COLO668 (cell line): ENCODE measurements around the gene ABCA2.

ENCODE experiments used
- DNase-seq: peaks from one replicate; lab custom pipeline; 2025; ENCODE audit not compliant: unreplicated experiment; lab: John Stamatoyannopoulos, UW

ABCA2 gene

DNA sequence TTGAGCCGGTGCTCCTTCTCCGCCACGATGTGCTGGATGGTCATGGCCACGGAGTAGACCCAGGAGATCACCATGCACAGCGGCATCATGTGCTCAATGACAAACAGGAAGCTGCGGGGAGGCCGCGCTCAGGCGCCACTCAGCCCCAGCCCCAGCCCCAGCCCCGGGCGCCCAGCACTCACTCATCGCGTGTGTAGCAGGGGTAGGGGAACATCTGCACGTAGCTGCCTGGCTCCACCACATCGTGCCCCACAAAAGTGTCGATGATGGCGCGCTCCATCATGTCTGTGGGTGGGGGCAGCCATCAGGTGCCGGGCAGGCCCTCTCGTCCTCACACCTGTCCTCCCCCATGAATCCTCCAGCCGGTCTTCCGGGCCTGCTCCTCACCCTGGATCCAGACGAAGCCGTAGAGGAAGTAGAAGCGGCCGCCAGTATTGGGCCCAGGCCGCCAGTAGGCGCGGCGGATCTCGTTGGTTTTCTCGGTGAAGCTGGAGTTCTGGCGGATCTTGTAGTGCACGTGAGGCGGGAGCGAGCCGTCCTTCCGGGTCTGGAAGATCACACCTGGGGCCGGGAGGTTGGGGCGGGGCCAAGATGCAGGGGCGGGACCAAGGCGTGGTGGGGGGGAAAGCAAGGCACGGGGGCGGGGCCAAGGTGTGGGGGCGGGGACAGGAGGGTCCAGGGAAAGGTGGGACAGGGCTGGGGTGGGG is 10.1 kb downstream of the ABCA2 start:
- DNase-seq: no peak

DNA sequence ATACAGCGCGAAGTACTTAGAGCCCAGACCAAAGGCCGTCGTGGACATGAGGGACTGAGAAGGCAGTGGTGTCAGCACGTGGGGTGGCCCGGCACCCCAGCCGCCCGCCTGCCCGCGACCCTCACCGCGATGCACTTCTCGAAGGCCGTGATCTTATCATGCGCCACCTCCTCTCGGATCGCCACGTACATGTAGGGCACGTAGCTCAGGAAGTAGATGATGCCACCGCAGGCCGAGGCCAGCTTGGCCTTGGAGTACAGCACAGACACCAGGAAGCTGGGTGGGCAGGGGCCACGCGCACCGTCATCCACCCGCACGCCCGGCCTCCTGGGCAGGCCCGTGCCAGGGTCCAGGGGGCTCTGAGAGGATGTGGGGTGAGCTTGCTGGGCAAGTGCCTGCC is 11.0 kb downstream of the ABCA2 start:
- DNase-seq: no peak

DNA sequence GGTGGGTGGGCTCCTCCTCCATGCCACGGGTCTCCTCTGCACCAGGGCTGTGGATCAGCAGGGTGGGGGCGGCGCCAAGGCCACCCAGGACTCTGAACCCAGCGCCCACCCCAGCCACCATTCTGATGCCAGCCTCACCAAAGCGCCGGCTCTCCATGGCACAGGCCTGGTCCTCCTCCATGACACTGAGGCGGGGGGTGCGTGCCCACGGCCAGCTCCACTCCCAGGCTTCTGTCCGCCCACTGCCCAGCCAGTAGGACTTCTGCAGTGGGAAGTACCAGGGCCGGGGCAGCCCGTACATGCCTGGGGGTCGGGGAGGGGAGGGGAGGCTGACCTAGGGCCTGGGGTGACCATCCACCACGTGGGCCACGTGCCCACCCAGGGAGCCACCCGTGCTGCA is 11.6 kb downstream of the ABCA2 start:
- DNase-seq: no peak

DNA sequence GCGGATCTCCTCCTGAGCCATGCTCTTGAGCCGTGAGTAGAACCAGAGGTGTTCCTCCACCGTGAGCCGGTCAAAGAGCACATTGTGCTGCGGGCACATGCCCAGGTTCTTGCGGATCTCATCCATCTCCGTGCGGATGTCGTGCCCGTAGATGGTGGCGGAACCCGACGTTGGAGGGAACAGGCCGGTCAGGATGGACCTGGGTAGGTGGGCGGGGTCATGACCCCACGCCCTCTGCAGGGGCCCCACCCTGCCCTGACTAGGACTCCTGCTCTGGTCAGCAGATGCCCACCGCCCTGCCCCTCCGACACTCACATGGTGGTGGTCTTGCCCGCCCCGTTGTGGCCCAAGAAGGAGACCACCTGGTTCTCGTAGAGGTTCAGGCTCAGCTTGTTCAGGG is 12.1 kb downstream of the ABCA2 start:
- DNase-seq: no peak

DNA sequence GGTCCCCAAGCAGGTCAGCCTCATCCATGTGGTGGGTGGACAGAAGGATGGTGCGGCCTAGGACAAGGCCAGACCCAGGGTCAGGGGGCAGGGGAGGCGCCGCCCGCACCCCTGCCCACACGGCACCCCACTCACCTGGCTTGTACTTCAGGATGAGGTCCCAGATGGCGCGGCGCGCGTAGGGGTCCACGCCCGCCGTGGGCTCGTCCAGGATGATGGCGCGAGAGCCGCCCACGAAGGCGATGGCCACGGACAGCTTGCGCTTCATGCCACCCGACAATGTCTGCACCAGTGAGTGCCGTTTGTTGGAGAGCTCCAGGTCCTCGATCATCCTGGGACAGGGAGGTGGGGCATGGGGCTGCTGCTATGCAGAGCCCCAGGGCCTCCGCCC is 12.5 kb downstream of the ABCA2 start:
- DNase-seq: no peak

DNA sequence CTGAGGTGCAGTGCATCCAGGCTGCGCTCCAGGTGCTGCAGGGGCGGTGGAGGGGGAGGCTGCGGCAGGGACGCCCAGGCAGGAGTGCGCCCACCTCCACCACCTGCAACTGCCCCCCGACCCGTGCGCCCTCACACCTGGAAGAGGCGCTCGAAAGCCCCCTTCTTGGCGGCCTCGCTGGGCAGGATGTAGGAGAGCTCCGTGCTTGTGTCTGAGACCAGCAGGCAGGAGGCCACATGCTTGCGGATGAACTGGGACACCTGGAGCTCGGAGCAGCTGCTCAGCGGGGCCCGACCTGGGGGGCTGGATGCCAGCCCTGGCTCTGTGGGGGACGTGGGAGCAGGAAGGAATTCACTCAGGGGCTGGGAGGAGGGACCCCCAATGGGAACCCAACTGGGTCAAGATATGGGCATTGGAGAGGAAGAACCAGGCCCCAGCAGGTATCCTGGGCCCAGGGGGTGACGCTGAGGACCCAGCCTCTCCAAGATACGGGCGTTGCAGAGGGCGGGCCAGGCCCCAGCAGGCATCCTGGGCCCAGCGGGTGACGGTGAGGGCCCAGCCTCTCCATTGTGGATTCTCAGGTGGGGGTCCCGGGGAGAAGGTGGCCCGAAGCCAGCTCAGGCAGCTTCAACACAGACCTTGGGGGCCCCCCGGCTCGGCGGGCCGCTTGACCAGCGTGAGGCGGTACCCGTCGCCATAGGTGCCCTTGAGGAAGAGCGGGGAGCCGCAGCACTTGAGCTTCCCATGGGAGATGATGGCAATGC is 13.1 kb downstream of the ABCA2 start:
- no peak for DNase-seq

DNA sequence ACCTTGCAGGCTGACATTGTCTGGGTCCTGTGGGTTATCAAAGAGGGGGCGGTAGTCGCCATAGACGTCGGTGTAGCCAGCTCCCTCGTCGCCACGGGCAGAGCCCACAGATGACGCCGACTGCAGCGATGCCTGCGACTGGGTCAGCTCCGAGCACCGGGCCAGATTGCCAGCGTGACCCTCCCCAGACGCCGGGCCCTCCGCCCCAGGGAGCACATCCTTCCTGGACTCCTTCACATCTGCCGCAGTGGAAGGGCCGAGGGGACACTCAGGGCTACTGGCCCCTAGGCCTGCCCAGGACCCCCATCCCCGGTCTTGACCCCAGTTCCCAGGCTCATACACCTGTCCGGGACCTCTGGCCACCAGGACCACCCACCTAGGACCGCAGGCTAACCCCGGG is 13.9 kb downstream of the ABCA2 start:
- no peak for DNase-seq

DNA sequence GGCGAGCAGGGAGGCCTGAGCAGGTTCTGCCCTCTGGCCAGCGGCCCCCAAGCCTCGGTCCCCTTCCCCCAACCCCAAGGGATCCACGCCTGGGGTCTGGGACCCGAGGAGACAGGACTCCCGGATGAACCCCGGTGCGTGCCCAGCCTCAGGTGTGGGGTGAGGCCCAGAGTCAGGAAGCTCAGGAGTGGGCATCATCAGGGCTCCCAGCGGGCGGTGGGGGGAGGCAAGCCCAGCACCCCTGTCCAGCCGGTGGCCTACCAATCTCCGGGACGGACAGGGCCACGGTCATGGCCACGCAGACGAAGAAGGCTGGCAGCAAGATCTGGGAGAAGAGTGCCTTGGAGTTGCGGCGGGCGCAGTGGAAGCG is 14.5 kb downstream of the ABCA2 start:
- no peak for DNase-seq

DNA sequence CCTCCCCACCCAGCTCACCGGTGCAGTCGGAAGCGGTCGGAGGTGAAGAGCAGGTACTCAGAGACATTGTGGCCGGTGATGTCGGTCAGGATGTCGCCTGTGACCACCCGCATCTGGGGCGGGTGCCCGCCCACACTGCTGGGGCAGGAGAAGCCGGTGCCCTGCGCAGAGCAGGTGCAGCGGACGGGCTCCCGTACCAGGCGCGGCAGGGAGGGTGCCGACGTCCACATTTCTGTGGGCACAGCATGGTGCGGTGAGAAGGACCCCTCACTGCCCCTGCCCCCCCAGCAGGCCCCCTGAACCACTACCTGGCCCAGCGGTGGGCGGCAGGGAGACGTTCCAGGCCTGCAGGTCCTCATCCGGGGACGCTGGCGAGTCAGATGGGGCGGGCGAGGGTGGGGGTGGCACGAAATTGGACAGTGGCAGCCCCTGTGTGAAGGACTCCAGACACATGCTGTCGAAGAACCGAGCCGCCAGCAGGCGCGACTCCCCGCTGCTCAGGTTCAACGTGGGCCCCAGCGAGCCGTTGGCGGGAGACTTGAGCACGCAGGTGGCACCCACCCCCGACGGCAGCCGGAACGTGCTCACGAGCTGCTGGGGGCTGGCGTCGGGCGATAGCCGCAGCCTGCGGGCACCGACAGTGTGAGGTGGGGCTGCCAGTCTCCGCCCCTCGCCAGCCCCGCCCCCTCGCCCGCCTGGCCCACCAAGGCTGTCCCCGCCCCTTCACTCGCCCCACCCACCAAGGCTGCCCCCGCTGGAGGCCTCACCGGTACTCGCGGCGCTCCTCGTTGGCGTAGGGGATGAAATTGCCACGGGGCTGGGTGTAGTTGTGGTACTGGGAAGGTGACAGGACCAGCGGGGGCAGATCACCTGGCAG is 15.1 kb downstream of the ABCA2 start:
- no peak for DNase-seq

DNA sequence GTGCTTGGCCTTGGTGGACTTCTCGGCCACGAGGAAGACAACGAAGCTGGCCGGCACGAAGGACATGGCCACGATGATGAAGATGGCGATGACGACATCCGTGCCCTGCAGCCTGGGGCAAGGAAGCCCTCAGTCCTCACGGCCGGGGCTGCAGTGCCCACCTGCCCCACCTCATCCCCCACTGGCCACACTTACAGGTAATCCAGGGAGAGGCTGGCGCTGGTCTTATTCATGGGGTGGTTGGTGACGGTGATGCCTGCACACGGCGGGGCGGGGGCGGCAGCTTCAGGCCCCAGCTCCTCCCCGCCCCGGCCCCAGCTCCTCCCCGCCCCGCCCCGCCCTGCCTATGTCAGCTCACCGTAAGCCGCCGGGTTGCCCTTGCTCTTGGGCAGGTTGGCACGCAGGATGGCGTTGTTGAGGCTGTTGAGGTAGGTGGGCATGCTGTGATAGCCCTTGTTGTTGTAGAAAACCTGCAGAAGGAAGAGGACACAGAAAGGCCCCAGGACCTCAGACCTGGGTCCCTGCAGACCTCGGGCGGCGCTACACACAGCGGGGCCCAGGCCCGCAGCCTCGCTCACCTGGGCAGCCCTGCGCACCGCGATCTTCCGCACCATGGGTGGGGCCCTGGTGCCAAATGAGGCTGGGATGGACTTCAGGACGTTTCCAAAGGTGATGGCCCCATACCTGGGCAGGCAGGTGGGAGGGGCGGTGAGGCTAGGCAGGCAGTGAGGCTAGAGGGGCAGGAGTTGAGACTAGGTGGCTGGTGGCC is 15.9 kb downstream of the ABCA2 start:
- DNase-seq: no peak

DNA sequence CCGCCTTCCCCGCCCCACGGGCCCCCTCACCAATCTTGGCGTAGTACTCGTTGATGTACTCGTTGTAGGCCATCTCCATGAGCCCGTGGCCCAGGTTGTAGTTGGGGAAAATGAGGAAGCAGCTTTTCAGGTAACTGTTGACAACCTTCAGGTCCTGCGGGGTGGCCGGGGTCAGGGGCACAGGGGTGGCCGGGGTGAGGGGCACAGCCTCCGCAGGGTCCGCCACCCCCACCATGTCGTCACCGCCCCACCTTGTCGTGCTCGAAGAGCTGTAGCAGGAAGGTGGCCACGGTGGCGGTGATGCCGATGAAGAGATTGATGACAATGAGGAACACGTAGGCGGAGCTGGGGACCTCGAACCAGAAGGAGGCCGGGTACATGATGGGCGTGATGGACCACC is 16.9 kb downstream of the ABCA2 start:
- DNase-seq: no peak

DNA sequence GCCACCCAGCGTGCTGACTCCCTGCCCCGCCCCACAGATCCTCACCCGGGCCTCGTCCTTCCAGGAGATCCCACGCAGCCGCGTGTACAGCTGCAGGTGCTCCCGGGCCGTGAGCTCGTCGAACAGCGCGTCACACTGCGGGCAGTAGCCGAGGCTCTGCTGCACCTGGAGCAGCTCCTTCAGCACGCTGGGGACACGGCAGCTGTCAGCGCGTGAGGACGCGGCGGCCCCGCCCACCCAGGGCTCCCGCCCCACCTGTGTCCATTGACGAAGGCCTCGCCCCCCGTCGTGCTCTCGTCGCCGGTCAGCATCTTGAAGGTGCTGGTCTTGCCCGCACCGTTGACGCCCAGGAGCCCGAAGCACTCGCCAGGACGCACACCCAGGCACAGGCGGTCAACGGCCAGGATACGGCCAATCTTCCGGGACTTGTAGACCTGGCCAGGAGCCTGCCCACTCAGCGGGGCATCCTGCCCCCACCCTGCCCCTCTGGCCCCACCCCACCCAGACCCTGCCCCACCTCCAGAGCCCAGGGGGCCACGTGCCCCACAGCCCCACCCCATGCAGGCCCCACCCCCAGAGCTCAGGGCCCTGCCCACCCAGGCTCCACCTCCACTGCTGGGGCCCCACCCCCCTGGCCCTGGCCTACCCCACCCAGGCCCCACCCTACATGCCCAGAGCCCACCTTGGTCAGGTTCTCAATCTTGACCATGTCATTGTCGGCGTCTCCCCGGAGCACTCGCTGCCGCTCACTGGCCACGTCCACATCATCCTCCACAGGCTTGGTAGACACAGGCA is 17.9 kb downstream of the ABCA2 start:
- DNase-seq: peak; percentile 87

DNA sequence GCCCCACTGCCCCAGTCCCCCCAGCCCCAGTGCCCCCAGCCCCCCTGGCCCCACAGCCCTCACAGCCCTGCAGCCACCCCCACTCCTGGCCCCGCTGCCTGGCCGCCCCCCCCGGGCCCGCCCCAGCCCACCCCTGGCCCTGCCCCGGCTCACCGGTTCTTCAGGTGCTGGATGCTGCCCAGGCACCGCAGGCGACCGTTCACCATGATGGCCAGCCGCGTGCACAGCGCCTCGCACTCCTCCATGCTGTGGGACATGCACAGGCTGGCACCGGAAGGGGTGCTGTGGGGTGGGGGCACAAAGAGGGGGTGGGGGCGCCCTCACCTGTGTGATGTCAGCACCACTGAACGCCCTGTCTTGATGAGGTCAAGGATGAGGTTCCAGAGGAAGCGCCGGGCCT is 18.8 kb downstream of the ABCA2 start:
- no peak for DNase-seq

DNA sequence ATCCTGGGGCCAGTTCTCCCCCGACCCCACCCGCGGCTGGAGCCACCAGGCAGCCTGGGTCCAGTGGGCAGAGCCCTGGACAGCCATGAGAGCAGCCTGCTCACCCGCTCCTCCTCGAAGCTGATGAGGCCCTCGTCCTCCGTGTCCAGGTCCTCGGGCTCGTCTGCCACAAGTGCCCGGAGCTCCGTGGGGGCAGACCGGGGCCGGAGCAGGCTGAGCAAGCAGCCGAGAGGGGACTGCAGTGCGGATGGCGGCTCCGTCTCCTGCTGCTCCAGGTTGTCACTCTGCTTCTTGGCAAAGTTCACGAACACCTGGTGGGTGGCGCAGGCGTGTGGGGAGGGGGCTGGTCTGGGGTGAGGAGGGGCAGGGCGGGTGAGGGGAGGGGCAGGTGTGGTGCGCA is 19.7 kb downstream of the ABCA2 start:
- no peak for DNase-seq

DNA sequence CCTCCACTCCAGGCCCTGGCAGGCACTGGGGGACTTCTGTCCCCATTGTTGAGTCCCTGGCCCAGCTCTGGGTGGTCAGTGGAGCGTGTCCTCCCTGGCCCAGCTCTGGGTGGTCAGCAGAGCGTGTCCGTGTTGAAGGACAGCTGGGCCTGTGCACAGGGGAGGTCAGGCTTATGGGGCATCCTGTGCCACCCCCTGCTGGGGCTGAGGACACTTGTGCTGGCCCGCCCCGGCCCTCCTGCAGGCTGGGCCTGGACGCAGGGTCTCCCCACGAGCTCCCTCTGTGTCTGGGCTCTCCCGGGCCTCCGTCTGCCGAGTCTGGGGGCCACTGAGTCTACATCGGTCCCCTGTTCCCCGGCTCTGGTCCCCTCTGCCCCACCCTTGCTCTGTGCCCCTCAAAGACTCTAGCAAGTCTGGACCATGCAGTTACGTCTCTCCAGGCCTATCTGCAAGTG is 20.2 kb downstream of the ABCA2 start:
- no peak for DNase-seq

DNA sequence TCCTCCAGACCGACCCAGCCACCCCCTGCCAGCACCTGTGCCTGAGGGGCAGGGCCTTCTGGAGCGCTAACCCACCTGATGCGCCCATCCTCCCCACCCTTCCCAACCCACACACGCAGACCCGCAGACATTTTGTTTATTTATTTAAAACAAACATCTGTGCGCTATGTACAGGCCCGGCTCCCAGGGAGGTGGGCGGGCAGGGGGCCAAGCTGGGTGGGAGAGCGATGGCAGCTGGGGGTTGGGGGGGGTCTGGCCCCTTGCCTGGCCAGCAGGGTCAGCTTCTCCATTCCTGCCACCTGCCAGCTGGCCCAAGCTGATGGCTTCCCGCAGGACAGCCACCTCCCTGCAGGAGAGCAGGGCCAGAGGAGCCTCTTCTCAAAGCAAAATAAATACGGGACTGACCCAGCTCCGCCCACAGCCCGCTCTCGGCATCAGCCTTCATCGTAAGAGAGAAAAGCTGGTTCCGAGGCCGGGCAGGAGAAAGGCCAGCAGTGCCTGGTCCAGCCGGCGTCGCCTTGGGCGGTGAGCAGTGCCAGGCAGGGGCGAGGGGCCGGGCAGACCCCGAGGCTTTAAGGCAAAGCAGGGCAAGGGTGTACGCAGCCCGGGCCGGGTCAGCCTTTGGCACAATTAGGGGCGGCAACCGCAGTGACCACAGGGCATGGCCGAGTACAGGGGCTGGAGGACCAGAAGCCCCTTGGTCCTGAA is 20.8 kb downstream of the ABCA2 start:
- peak; percentile 66 for DNase-seq

DNA sequence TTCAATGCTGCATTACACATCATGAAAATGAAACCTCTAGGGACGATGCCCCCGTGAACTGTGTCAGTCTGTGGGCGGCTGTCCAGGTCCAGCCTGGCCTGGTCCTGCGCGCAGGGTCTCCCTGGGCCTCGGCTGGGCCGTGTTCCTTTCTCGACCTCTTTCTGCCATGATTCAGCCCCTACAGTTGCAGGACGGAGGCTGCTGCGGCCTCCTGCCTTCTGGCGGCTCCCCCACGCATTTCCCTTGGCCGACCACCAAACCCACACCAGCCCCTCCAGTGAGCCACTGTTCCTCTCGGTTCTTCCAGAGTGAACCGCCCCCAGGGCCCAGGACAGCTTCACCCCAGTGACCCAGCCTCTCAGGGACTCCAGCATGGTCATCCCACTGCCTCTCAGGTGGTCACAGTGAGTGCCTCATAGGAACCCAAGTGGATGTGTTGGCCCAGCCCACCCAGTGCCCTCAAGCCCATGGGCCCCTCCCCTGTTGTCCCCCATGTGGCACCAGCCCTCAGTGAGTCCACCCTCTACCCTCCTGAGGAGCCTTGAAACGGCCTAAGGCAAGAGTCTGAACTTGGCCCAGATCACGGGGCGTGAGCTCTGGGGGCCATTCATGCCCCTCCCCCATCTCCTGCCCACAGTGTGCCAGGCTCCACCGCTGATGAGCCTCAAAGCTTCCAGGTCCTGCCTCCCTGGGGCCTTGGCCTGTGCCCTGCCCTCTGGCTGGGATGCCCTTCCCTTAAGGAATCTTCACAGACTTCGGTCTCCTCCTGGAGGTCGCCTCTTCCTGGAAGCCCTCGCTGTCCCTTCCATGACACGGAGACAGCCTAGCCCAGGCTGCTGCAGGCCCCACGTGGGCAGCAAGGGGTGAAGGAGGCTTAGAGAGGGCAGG is 21.7 kb downstream of the ABCA2 start:
- no peak for DNase-seq

DNA sequence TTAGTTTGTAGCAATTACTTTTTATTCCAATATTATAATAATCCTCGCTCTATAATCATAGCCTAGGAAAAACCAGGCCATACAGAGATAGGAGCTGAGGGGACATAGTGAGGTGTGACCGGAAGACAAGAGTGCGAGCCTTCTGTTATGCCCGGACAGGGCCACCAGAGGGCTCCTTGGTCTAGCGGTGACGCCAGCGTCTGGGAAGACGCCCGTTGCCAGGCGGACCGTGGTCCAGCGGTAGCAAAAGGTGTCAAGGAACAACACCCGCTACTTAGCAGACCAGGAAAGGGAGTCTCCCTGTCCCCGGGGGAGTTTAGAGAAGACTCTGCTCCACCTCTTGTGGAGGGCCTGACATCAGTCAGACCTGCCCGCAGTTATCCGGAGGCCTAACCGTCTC is 23.8 kb downstream of the ABCA2 start:
- DNase-seq: peak; percentile 21

DNA sequence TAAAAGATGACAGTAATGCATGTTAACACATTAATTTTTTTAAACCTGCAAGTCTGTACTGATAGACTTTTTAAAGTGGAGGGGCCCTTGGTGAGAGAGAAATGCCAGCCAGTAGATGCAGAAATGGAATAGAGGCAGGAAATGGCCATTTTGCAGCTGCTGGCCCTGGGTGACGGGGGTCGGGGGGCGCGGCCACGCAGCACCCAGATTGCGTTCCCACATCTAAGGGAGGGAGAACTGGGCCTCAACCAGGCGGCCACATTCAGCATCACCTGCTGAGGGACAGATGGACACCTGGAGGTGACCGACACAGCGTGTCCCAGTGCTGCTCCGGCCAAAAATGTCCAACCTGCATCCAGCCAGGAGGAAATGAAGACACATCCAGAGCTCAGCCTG is 25.4 kb downstream of the ABCA2 start:
- no peak for DNase-seq
